ENCODE results near the gene KCNK6. TPM values are rescaled to one million over a fixed set of nuclear protein-coding genes. Genes with fewer than 3 reads are reported as not detected.

The KCNK6 gene
- total RNA-seq, 1 experiment from 2014 or later, result 6.5 TPM

DNA sequence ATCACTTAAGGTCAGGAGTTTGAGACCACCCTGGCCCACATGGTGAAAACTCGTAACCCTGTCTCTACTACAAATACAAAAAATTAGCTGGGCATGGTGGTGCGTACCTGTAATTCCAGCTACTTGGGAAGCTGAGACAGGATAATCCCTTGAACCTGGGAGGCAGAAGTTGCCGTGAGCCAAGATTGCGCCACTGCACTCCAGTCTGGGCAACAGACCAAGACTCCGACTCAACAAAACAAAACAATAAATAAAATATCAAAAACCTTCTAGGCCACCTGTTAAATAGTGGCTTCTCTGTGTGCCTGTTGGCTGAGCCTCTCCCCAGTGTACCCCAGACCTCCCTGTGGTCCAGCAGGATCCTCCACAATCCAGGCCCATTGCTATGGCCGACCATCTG is 51.4 kb downstream of the KCNK6 start:
- H3K4me1 Mint-ChIP-seq, result peaks cover 14 to 18% of the 10 kb centered on the region in 2 experiments

More for the DNA sequence above, 51.4 kb downstream of the KCNK6 start:
- Histone ChIP-seq H3K79me1 (ENCODE audit: insufficient read depth, low read depth, low read length, poor library complexity, severe bottlenecking) (peaks cover 5% of the 10 kb centered on the region), H4K20me1 (ENCODE audit: control insufficient read depth, insufficient read depth, insufficient read length) (no peaks in the 10 kb centered on the region), H2BK15ac (ENCODE audit: low read depth, low read length) (no peak overlapping the region), H4K91ac (ENCODE audit: insufficient read length, low read depth, low read length) (no peak overlapping the region), H3K27ac (ENCODE audit: insufficient read length, low read depth, low read length) (no peak overlapping the region), H3K14ac (ENCODE audit: insufficient read depth, low read length) (no peak overlapping the region), H3K23ac (ENCODE audit: insufficient read length, low read depth, low read length) (no peak overlapping the region), H3K56ac (ENCODE audit: insufficient read length, low read depth, low read length) (no peak overlapping the region), H2BK12ac (ENCODE audit: insufficient read length, low read depth, low read length) (no peak overlapping the region), H3K9ac (ENCODE audit: extremely low read depth, insufficient read length, low read length) (no peak overlapping the region), H3K23me2 (ENCODE audit: insufficient read length, low read depth, low read length, poor library complexity, severe bottlenecking) (peaks cover 12% of the 10 kb centered on the region), H2BK120ac (ENCODE audit: low read depth, low read length, poor library complexity, severe bottlenecking) (no peak overlapping the region), H2AFZ (ENCODE audit: low read length) (no peak overlapping the region), H4K5ac (ENCODE audit: insufficient read length, low read depth, low read length) (no peak overlapping the region), H3K4me1 (ENCODE audit: insufficient read depth, low read length) (no peaks in the 10 kb centered on the region), H2BK20ac (ENCODE audit: low read depth, low read length, poor library complexity, severe bottlenecking) (no peak overlapping the region), H3K4ac (ENCODE audit: low read depth, low read length) (no peak overlapping the region), H2AK5ac (ENCODE audit: insufficient read length, low read length) (no peak overlapping the region), H3K9me3 (ENCODE audit: control insufficient read depth, low read depth, low read length) (no peaks in the 10 kb centered on the region), H3K27me3 (ENCODE audit: insufficient read depth, low read length) (no peaks in the 10 kb centered on the region), H3K79me2 (ENCODE audit: insufficient read depth, low read length) (peaks cover 8% of the 10 kb centered on the region; the same call in 1 of the 2 replicates), H4K8ac (replicated peaks; ENCODE audit: insufficient read length, low read depth, low read length) (no peak overlapping the region), H2BK5ac (ENCODE audit: insufficient read length, low read length) (no peak overlapping the region), H3T11ph (ENCODE audit: low read length) (no peak overlapping the region), H3K18ac (ENCODE audit: insufficient read length, low read depth, low read length) (no peak overlapping the region), H3K4me2 (ENCODE audit: insufficient read depth, insufficient read length, low read length) (no peak overlapping the region)
- WGBS (ENCODE audit: extremely low coverage, insufficient read length, low lambda C conversion rate), result no CpG with 5 or more reads among the region's 6 CpGs
- no peak for DNase-seq
- Mint-ChIP-seq H3K4me3 (no peak overlapping the region), H3K36me3 (ENCODE audit: insufficient read depth in 1 of 3, low read depth in 3 of 3) (peaks cover 3 to 6% (median 5%) of the 10 kb centered on the region in 3 experiments; a peak in 3 of 7 replicates), H3K27ac (no peak overlapping the region), H3K9me3 (no peaks in the 10 kb centered on the region), H3K27me3 (ENCODE audit: low read depth) (peaks cover 46% of the 10 kb centered on the region)
- TF ChIP-seq, protein P1, sequence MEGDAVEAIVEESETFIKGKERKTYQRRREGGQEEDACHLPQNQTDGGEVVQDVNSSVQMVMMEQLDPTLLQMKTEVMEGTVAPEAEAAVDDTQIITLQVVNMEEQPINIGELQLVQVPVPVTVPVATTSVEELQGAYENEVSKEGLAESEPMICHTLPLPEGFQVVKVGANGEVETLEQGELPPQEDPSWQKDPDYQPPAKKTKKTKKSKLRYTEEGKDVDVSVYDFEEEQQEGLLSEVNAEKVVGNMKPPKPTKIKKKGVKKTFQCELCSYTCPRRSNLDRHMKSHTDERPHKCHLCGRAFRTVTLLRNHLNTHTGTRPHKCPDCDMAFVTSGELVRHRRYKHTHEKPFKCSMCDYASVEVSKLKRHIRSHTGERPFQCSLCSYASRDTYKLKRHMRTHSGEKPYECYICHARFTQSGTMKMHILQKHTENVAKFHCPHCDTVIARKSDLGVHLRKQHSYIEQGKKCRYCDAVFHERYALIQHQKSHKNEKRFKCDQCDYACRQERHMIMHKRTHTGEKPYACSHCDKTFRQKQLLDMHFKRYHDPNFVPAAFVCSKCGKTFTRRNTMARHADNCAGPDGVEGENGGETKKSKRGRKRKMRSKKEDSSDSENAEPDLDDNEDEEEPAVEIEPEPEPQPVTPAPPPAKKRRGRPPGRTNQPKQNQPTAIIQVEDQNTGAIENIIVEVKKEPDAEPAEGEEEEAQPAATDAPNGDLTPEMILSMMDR (conservative IDR thresholded peaks at IDR 0.05), result no peak

Data from H9 (cell line).